ENCODE measurements around the gene HSPA2. TPM values are rescaled to one million over a fixed set of nuclear protein-coding genes. Genes with fewer than 3 reads are reported as not detected.
A peak's percentile ranks its signal among the peaks of the same experiment; 100 is the strongest.
"Not testable (repeated sequence)": the region's sequence is repeated elsewhere in the genome, so short reads cannot be mapped to it uniquely, and the experiment has no call there.

Gene HSPA2
- total and polyA plus RNA-seq, 2 experiments from 2014 or later, result 0.93 to 2.4 TPM

DNA sequence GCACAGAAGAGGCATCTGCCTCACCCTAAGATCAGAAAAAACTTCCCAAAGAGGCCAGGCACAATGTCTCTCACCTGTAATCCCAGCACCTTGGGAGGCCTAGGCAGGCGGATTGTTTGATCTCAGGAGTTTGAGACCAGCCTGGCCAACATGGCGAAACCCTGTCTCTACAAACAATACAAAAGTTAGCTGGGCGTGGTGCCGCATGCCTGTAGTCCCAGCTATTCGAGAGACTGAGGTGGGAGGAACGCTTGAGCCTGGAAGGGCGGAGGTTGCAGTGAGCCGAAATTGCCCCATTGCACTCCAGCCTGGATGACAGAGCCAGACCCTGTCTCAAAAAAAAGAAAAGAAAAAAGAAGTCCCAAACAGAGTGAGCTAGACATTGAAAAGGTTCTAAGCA, 31.5 kb upstream of the HSPA2 start:
- TF ChIP-seq, protein P1, sequence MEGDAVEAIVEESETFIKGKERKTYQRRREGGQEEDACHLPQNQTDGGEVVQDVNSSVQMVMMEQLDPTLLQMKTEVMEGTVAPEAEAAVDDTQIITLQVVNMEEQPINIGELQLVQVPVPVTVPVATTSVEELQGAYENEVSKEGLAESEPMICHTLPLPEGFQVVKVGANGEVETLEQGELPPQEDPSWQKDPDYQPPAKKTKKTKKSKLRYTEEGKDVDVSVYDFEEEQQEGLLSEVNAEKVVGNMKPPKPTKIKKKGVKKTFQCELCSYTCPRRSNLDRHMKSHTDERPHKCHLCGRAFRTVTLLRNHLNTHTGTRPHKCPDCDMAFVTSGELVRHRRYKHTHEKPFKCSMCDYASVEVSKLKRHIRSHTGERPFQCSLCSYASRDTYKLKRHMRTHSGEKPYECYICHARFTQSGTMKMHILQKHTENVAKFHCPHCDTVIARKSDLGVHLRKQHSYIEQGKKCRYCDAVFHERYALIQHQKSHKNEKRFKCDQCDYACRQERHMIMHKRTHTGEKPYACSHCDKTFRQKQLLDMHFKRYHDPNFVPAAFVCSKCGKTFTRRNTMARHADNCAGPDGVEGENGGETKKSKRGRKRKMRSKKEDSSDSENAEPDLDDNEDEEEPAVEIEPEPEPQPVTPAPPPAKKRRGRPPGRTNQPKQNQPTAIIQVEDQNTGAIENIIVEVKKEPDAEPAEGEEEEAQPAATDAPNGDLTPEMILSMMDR (IDR thresholded peaks at IDR 0.05; ENCODE audit: low read depth, low read length), result no peak
- H3K4me3 ChIP-seq, result no peak overlapping the region
- no peaks in the 10 kb centered on the region for H3K9me3 ChIP-seq (ENCODE audit: low read depth)
- no peaks in the 10 kb centered on the region for H3K27me3 ChIP-seq
- no peaks in the 10 kb centered on the region for H3K36me3 ChIP-seq
- H3K27ac ChIP-seq, result no peak overlapping the region
- peaks cover 26% of the 10 kb centered on the region for H3K4me1 ChIP-seq (ENCODE audit: low read depth)
- DNase-seq (ENCODE audit: low read depth in 1 of 2, low spot score in 1 of 2), result no peak

DNA sequence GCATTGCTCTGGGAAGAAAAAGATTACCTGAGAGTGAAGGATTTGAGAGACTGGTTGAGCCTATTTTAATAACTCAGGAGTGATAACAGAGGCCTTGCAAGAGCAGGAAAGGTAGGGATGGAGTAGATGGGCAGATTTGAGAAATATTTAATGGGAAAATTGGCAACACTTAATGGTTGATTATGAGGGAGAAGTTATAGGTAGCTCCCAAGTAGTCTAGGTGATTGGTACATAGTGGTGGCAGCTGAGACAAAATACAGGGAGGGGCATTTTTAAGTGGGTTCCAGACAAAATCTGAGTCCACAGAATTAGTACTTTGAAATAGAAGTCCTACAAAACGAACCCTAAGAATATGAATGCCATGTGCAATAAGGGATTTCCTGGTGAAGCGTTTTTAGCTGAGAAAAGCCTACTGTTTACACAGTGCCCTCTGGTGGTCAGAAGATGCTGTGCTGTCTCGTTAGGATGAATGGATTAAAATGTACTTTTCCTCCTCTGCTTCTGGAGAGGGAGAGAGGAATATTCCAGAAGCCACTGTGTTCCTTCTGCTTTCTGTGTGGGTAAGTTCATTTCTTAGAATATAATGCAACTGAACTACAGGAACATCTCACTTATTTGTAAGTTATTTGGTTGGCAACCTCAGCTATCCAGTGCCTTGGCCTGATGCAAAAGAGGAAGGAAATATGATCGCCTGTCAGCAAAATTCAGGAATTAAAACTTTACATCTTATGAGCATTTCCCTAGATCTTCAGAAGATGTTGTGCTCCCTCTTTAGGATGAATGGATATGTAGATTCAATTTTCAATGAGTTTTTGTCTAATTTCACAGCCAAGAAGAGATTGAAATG, 29.5 kb upstream of the HSPA2 start:
- H3K4me1 ChIP-seq (ENCODE audit: low read depth), result peaks cover 31% of the 10 kb centered on the region
- peak; percentile 76 to 81 for DNase-seq (ENCODE audit: low read depth in 1 of 2, low spot score in 1 of 2)
- no peak overlapping the region for H3K27ac ChIP-seq
- H3K4me3 ChIP-seq, result no peak overlapping the region
- no peaks in the 10 kb centered on the region for H3K36me3 ChIP-seq
- TF ChIP-seq, protein P1 (IDR thresholded peaks at IDR 0.05; ENCODE audit: low read depth, low read length), result peak; percentile 89
- no peaks in the 10 kb centered on the region for H3K9me3 ChIP-seq (ENCODE audit: low read depth)
- no peaks in the 10 kb centered on the region for H3K27me3 ChIP-seq

DNA sequence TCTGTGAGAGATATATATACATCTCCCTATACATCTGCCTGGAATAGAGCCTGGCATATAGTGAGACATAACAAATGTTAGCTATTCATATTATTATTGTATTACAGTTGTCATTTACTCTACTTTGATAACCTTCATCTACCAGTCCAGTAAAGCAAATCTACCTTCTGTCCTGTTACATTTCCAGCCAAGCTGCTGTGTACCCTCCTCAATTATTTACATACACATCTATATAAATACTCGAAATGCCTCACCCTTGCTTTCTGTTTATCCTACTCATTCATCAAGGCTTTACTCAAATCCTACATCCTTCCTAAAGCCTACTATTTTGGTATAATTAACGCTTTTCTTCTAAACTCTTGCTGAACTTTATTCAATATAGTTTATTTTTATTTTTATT, 27.3 kb upstream of the HSPA2 start:
- TF ChIP-seq, protein P1 (IDR thresholded peaks at IDR 0.05; ENCODE audit: low read depth, low read length), result no peak
- no peaks in the 10 kb centered on the region for H3K27me3 ChIP-seq

DNA sequence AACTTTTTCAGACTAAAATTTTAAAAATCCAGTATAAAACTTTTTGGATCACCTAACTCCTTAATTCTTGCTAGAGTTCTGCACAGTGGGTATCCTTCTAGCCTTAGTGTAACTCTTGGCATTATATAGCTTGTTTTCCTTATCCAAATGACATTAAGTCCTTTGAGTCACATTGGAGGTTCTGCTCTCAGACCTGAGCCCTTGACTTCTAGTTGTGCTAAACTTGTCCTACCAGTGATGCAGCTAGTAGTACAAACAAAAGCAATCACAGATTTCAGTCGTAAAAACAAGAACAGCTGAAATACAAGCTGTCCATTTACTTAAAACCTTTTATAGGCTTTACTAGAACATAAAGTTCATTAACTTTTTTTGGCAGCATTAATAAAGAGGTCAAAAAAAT, 25.5 kb upstream of the HSPA2 start:
- Histone ChIP-seq H3K27ac (no peak overlapping the region), H3K36me3 (no peaks in the 10 kb centered on the region), H3K9me3 (ENCODE audit: low read depth) (no peaks in the 10 kb centered on the region), H3K4me1 (ENCODE audit: low read depth) (peaks cover 19% of the 10 kb centered on the region), H3K4me3 (no peak overlapping the region), H3K27me3 (no peaks in the 10 kb centered on the region)
- TF ChIP-seq, protein P1 (IDR thresholded peaks at IDR 0.05; ENCODE audit: low read depth, low read length), result no peak
- no peak for DNase-seq (ENCODE audit: low read depth in 1 of 2, low spot score in 1 of 2)

More for the DNA sequence above, 27.3 kb upstream of the HSPA2 start:
- no peaks in the 10 kb centered on the region for H3K36me3 ChIP-seq
- peaks cover 19% of the 10 kb centered on the region for H3K4me1 ChIP-seq (ENCODE audit: low read depth)
- no peaks in the 10 kb centered on the region for H3K9me3 ChIP-seq (ENCODE audit: low read depth)
- no peak for DNase-seq (ENCODE audit: low read depth in 1 of 2, low spot score in 1 of 2)
- H3K4me3 ChIP-seq, result no peak overlapping the region
- no peak overlapping the region for H3K27ac ChIP-seq

DNA sequence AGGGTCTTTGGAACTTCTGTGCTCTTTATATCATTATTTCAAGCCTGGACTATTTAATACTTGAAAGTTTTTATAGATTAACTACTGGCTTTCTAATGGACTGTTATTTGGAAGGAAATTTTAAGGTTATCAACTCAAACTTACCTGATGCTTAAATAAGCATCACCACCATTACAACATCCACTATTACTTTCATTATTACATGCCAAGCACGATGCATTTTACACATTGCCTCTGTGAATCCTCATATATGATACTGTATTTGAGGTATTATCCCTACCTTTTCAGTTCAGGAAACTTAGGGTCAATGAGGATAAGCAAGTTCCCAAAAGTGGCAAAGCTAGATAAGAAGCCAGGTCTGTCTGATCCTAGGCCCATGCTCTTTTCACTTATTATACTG, 23.6 kb upstream of the HSPA2 start:
- Histone ChIP-seq H3K36me3 (peaks cover 6% of the 10 kb centered on the region), H3K4me1 (ENCODE audit: low read depth) (peaks cover 11% of the 10 kb centered on the region), H3K27me3 (no peaks in the 10 kb centered on the region), H3K27ac (no peak overlapping the region), H3K4me3 (no peak overlapping the region), H3K9me3 (ENCODE audit: low read depth) (no peaks in the 10 kb centered on the region)
- TF ChIP-seq, protein P1 (IDR thresholded peaks at IDR 0.05; ENCODE audit: low read depth, low read length), result no peak
- no peak for DNase-seq (ENCODE audit: low read depth in 1 of 2, low spot score in 1 of 2)

DNA sequence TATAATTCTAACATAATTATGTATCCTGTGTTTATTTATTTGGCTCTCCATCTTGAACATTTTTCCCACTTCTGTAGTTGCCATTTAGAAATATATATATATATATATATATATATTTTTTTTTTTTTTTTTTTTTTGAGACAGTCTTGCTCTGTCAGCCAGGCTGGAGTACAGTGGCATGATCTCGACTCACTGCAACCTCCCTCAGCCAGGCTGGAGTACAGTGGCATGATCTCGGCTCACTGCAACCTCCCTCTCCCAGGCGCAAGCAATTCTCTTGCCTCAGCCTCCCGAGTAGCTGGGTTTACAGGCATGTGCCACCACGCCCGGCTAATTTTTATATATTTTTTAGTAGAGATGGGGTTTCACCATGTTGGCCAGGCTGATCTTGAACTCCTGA, 22.9 kb upstream of the HSPA2 start:
- not testable (repeated sequence) for H3K27me3 ChIP-seq; H3K4me1 ChIP-seq (ENCODE audit: low read depth); H3K27ac ChIP-seq; H3K4me3 ChIP-seq; H3K9me3 ChIP-seq (ENCODE audit: low read depth); DNase-seq (ENCODE audit: low read depth in 1 of 2, low spot score in 1 of 2)
- H3K36me3 ChIP-seq, result peaks cover 12% of the 10 kb centered on the region
